ENCODE measurements around the gene DYNC1I1.

DNA sequence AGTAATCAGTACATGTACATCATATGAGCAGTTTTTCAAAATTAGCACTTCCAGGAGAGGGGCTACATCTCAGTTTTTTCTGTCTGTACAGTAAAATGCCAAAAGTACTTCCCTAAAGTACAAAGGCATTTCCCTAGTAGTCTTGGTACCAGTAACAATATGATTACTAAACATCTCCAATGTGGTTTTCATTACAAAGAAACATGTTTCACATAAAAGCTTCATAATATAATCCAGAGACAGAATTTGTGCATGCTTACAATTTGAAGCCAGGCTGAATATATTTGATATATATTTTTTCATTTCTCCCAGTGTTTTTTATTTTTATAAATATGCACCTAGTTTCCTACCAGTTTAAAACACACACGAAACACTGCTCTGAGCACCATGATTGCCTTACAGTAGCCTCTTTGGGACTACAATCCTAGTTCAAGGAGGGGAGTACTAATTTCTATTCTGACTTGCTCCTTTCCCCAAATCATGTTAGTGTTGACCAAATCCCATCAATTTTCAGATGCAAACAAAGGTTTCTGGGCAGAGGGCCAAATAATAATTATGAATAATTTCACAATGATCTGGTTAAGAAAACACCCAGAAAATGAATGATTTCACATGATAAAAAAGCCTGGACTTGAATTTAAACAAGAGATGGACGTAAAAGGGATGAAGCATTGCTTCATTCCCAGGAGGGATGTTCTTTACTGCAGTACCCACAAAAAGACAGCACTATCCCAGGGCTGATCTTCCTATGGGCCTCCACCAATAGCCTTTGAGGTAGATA, 348.3 kb downstream of the DYNC1I1 start:
- TF ChIP-seq CTCF (IDR thresholded peaks at IDR 0.05 in 8 of 11, conservative IDR thresholded peaks at IDR 0.05 in 3 of 11) (no peak), POLR2A (IDR thresholded peaks at IDR 0.05) (no peak)
